HepG2 (cell line): ENCODE measurements around the gene RGS19. TPM values are rescaled to one million over a fixed set of nuclear protein-coding genes. Genes with fewer than 3 reads are reported as not detected.
A peak's percentile ranks its signal among the peaks of the same experiment; 100 is the strongest.

Experiments
- AGO2 ChIP-seq: fragments of 200-400 bp; formaldehyde crosslinking; optimal IDR thresholded peaks from 2 replicates; pipeline ENCODE3; 2017; ENCODE audit warnings: mild to moderate bottlenecking, low read depth, low read length, moderate library complexity
- ZFY ChIP-seq: sonication (generic); formaldehyde crosslinking; IDR thresholded peaks from 2 replicates; pipeline ENCODE4 v1.4.0; 2020; ENCODE audit warnings: missing genetic modification reagents
- ZNF138 ChIP-seq: sonication (generic); formaldehyde crosslinking; IDR thresholded peaks from 2 replicates; pipeline ENCODE4 v1.5.0; 2020; ENCODE audit warnings: mild to moderate bottlenecking, low read depth, missing genetic modification reagents
- ZNF451 ChIP-seq: sonication (generic); formaldehyde crosslinking; IDR thresholded peaks from 2 replicates; pipeline ENCODE4 v1.5.0; 2020; ENCODE audit warnings: mild to moderate bottlenecking, missing genetic modification reagents
- ZNF790 ChIP-seq: sonication (generic); formaldehyde crosslinking; IDR thresholded peaks from 2 replicates; pipeline ENCODE4 v1.8.0; 2022; ENCODE audit warnings: missing genetic modification reagents, mild to moderate bottlenecking, borderline replicate concordance
- ZSCAN31 ChIP-seq: sonication (generic); formaldehyde crosslinking; IDR thresholded peaks from 2 replicates; pipeline ENCODE4 v1.5.0; 2020; ENCODE audit warnings: low read depth, mild to moderate bottlenecking, missing genetic modification reagents
- polyA plus RNA-seq, 8 experiments: library from polyadenylated mRNA; depleted of rRNA in 3 of 8; stranded (reverse) in 7 of 8; unstranded in 1 of 8; fragments of >200 nt; fragmentation: Illumina TruSeq in 4 of 8; extraction: Trizol in 4 of 8; gene quantifications; 2 replicates each; pipeline versions ENCODE4 v1.2.1 to v1.2.3, GENCODE V29; 2011 to 2016; ENCODE audit warnings: low read depth in 4 of 8, missing spikeins in 1 of 8, mixed read lengths in 1 of 8; ENCODE audit not compliant: insufficient read depth in 1 of 8
- total RNA-seq, 5 experiments: library from RNA; depleted of rRNA; stranded (reverse); fragments of >200 nt; fragmentation: Illumina TruSeq; extraction: Trizol; gene quantifications; 2 replicates each; pipeline ENCODE4 v1.2.3, GENCODE V29; 2016; ENCODE audit warnings: low read depth in 1 of 5
- TF ChIP-seq, protein P1 (sequence below), 2 experiments: IDR thresholded peaks; 2 replicates each; pipeline ENCODE4 v1.6.1; 2011 to 2012; ENCODE audit warnings: low read length in 2 of 2, borderline replicate concordance in 1 of 2, low read depth in 1 of 2, mild to moderate bottlenecking in 1 of 2, moderate library complexity in 1 of 2
- TF ChIP-seq, protein P2 (sequence below): sonication (generic); formaldehyde crosslinking; IDR thresholded peaks from 2 replicates; pipeline ENCODE4 v1.5.1; 2020; ENCODE audit warnings: missing genetic modification reagents, mild to moderate bottlenecking, borderline replicate concordance
- TF ChIP-seq, protein P3 (sequence below): sonication (generic); formaldehyde crosslinking; IDR thresholded peaks from 2 replicates; pipeline ENCODE4 v1.8.0; 2023; ENCODE audit warnings: mild to moderate bottlenecking, missing genetic modification reagents
- TF ChIP-seq, protein P4 (sequence below): sonication (generic); formaldehyde crosslinking; IDR thresholded peaks from one replicate; pipeline ENCODE4 v1.5.1; 2020; ENCODE audit warnings: mild to moderate bottlenecking, missing genetic modification reagents; ENCODE audit errors: not compliant biosample characterization

Gene RGS19
- total and polyA plus RNA-seq, 2 of the 13 experiments (the other 11 are each of a cell fraction or from before 2014, with no cell fraction given) = 10.7 to 11.9 TPM

DNA sequence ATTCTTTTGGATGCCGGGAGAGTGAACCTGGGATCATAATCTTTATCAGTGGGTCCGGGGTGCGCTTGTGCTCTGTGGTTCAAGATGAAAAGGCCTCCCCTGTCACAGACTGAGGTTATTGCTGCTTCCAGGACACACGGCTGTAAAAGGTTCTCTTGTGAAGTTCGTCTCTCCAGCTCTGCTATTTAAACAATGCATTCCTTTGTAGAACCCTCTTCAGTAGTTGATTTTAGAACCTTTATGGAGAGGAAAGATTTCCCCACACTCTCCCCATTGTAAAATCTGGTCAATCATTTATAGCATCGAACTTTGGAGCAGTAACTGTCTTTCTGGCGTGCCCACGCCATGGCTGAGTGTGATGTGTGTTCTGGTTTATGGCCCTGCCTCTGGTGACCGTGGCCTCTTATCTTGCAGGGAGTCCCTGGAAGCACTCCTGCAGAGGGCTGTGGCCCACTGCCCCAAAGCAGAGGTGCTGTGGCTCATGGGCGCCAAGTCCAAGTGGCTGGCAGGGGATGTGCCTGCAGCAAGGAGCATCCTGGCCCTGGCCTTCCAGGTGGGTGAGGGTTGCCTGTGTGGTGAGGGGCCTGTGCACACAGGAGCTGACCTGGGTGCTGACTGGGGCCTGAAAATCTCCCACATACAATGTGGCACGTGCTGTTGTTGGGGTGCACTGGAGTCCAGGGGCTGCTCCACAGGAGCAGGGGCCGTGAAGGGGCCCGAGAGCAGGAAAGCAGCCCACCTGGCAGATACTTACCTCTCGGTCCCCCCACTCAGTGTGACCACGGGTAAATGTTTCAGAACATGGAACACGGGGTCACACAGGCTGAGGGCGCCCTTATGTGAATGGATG, 55.0 kb downstream of the RGS19 start (continued):
- TF ChIP-seq, protein P1, sequence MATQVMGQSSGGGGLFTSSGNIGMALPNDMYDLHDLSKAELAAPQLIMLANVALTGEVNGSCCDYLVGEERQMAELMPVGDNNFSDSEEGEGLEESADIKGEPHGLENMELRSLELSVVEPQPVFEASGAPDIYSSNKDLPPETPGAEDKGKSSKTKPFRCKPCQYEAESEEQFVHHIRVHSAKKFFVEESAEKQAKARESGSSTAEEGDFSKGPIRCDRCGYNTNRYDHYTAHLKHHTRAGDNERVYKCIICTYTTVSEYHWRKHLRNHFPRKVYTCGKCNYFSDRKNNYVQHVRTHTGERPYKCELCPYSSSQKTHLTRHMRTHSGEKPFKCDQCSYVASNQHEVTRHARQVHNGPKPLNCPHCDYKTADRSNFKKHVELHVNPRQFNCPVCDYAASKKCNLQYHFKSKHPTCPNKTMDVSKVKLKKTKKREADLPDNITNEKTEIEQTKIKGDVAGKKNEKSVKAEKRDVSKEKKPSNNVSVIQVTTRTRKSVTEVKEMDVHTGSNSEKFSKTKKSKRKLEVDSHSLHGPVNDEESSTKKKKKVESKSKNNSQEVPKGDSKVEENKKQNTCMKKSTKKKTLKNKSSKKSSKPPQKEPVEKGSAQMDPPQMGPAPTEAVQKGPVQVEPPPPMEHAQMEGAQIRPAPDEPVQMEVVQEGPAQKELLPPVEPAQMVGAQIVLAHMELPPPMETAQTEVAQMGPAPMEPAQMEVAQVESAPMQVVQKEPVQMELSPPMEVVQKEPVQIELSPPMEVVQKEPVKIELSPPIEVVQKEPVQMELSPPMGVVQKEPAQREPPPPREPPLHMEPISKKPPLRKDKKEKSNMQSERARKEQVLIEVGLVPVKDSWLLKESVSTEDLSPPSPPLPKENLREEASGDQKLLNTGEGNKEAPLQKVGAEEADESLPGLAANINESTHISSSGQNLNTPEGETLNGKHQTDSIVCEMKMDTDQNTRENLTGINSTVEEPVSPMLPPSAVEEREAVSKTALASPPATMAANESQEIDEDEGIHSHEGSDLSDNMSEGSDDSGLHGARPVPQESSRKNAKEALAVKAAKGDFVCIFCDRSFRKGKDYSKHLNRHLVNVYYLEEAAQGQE (IDR thresholded peaks at IDR 0.05; ENCODE audit: borderline replicate concordance in 1 of 2, low read depth in 1 of 2, low read length in 2 of 2) = peak; percentile 64 to 89
- TF ChIP-seq ZNF138 (CRISPR knock-in tag) (peak; percentile 87; the same call in 1 of the 2 replicates), AGO2 (peak; percentile 92), ZNF451 (CRISPR knock-in tag) (peak; percentile 59; the same call in 1 of the 2 replicates), ZNF790 (CRISPR knock-in tag) (no peak), ZSCAN31 (CRISPR knock-in tag) (peak; percentile 43; the same call in 1 of the 2 replicates), ZFY (CRISPR knock-in tag) (peak; percentile 87)
- TF ChIP-seq, protein P2, sequence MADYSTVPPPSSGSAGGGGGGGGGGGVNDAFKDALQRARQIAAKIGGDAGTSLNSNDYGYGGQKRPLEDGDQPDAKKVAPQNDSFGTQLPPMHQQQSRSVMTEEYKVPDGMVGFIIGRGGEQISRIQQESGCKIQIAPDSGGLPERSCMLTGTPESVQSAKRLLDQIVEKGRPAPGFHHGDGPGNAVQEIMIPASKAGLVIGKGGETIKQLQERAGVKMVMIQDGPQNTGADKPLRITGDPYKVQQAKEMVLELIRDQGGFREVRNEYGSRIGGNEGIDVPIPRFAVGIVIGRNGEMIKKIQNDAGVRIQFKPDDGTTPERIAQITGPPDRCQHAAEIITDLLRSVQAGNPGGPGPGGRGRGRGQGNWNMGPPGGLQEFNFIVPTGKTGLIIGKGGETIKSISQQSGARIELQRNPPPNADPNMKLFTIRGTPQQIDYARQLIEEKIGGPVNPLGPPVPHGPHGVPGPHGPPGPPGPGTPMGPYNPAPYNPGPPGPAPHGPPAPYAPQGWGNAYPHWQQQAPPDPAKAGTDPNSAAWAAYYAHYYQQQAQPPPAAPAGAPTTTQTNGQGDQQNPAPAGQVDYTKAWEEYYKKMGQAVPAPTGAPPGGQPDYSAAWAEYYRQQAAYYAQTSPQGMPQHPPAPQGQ = no peak; the same call in 1 of the 2 replicates
- TF ChIP-seq, protein P3, sequence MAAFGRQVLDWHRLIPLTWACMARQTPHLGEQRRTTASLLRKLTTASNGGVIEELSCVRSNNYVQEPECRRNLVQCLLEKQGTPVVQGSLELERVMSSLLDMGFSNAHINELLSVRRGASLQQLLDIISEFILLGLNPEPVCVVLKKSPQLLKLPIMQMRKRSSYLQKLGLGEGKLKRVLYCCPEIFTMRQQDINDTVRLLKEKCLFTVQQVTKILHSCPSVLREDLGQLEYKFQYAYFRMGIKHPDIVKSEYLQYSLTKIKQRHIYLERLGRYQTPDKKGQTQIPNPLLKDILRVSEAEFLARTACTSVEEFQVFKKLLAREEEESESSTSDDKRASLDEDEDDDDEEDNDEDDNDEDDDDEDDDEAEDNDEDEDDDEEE (CRISPR knock-in tag) = 0 out of 2 replicates have a peak, but pooled peaks have one; percentile 44
- TF ChIP-seq, protein P4, sequence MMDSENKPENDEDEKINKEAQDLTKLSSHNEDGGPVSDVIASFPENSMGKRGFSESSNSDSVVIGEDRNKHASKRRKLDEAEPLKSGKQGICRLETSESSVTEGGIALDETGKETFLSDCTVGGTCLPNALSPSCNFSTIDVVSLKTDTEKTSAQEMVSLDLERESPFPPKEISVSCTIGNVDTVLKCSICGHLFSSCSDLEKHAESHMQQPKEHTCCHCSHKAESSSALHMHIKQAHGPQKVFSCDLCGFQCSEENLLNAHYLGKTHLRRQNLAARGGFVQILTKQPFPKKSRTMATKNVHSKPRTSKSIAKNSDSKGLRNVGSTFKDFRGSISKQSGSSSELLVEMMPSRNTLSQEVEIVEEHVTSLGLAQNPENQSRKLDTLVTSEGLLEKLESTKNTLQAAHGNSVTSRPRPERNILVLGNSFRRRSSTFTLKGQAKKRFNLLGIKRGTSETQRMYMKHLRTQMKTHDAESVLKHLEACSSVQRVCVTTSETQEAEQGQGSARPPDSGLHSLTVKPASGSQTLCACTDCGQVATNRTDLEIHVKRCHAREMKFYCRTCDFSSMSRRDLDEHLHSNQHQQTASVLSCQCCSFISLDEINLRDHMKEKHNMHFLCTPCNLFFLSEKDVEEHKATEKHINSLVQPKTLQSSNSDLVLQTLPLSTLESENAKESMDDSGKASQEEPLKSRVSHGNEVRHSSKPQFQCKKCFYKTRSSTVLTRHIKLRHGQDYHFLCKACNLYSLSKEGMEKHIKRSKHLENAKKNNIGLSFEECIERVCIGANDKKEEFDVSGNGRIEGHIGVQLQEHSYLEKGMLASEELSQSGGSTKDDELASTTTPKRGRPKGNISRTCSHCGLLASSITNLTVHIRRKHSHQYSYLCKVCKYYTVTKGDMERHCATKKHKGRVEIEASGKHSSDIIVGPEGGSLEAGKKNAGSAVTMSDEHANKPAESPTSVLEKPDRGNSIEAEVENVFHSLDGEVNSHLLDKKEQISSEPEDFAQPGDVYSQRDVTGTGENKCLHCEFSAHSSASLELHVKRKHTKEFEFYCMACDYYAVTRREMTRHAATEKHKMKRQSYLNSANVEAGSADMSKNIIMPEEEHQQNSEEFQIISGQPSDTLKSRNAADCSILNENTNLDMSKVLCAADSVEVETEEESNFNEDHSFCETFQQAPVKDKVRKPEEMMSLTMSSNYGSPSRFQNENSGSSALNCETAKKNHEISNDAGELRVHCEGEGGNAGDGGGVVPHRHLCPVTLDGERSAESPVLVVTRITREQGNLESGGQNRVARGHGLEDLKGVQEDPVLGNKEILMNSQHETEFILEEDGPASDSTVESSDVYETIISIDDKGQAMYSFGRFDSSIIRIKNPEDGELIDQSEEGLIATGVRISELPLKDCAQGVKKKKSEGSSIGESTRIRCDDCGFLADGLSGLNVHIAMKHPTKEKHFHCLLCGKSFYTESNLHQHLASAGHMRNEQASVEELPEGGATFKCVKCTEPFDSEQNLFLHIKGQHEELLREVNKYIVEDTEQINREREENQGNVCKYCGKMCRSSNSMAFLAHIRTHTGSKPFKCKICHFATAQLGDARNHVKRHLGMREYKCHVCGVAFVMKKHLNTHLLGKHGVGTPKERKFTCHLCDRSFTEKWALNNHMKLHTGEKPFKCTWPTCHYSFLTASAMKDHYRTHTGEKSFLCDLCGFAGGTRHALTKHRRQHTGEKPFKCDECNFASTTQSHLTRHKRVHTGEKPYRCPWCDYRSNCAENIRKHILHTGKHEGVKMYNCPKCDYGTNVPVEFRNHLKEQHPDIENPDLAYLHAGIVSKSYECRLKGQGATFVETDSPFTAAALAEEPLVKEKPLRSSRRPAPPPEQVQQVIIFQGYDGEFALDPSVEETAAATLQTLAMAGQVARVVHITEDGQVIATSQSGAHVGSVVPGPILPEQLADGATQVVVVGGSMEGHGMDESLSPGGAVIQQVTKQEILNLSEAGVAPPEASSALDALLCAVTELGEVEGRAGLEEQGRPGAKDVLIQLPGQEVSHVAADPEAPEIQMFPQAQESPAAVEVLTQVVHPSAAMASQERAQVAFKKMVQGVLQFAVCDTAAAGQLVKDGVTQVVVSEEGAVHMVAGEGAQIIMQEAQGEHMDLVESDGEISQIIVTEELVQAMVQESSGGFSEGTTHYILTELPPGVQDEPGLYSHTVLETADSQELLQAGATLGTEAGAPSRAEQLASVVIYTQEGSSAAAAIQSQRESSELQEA = no peak
